ENCODE measurements around the gene FAM114A2.

GRCh38 chr5:153953411-153953810 is 85.3 kb downstream of the FAM114A2 start:
- TF ChIP-seq CTCF (IDR thresholded peaks at IDR 0.05): no peak
- no peak for TF ChIP-seq EZH2phosphoT487 (IDR thresholded peaks at IDR 0.05; ENCODE audit: borderline replicate concordance, low read depth)
- no peak for TF ChIP-seq RAD21 (IDR thresholded peaks at IDR 0.05; ENCODE audit: low read length)
- no peak for TF ChIP-seq NFIC (IDR thresholded peaks at IDR 0.05; ENCODE audit: borderline replicate concordance)
- TF ChIP-seq REST (IDR thresholded peaks at IDR 0.05; ENCODE audit: low read depth, low read length): no peak
- no peak for TF ChIP-seq POLR2AphosphoS5 (IDR thresholded peaks at IDR 0.05; ENCODE audit: low read depth, low read length)
- no peak for TF ChIP-seq MAX (IDR thresholded peaks at IDR 0.05; ENCODE audit: low read depth)
- TF ChIP-seq USF2 (IDR thresholded peaks at IDR 0.05; ENCODE audit: borderline replicate concordance, low read depth, low read length): no peak
- TF ChIP-seq RCOR1 (IDR thresholded peaks at IDR 0.05; ENCODE audit: low read length): no peak
- no peak for TF ChIP-seq PBX3 (IDR thresholded peaks at IDR 0.05)
- no peak for TF ChIP-seq GABPA (IDR thresholded peaks at IDR 0.05; ENCODE audit: low read depth)
- TF ChIP-seq SIN3A (IDR thresholded peaks at IDR 0.05; ENCODE audit: borderline replicate concordance, low read depth, low read length): no peak
- TF ChIP-seq TAF1 (IDR thresholded peaks at IDR 0.05; ENCODE audit: borderline replicate concordance, low read depth, low read length): no peak

Measured in SK-N-SH (cell line).